GM10266 (cell line): Measurements from ENCODE around the gene RNF31.
"Not testable (repeated sequence)": the region's sequence is repeated elsewhere in the genome, so short reads cannot be mapped to it uniquely, and the experiment has no call there.

Experiments
- DNase-seq: peaks from one replicate; pipeline ENCODE4 v3.0.0; 2012; ENCODE audit errors: extremely low spot score
- TF ChIP-seq, protein P1 (sequence below): IDR thresholded peaks from 2 replicates; pipeline ENCODE4 v1.5.1; 2012; ENCODE audit warnings: mild to moderate bottlenecking, low read depth; ENCODE audit not compliant: control insufficient read depth, insufficient read depth; ENCODE audit errors: missing control alignments

RNF31 gene

DNA sequence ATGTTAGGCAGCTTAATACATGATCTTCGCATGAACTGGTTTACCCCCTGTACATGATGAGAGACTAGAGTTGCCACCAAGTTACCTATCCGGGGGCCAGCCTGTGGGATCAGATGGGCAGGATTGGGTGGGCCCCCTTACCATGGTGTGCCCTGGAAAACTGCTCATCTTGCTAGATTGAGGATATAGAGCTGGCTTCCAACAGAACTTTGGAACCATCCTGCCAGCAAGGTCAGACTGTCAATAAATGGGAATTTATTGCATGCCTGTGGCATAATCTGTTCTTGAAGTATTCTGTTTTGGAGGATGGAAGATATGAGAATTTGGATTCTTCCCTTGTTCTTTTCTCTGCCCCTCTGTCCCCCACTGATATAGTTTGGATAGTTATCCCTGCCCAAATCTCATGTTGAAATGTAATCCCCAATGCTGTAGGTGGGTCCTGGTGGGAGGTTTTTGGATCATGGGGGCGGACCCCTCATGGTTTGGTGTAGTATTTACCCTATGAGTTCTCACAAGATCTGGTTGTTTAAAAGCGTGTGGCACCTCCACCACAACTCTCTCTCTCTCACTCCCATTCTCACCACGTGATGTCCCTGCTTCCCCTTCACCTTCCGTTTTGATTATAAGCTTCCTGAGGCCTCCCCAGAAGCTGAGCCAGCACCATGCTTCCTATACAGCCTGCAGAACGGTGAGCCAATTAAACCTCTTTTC, 51.7 kb downstream of the RNF31 start:
- DNase-seq = no peak
- TF ChIP-seq, protein P1, sequence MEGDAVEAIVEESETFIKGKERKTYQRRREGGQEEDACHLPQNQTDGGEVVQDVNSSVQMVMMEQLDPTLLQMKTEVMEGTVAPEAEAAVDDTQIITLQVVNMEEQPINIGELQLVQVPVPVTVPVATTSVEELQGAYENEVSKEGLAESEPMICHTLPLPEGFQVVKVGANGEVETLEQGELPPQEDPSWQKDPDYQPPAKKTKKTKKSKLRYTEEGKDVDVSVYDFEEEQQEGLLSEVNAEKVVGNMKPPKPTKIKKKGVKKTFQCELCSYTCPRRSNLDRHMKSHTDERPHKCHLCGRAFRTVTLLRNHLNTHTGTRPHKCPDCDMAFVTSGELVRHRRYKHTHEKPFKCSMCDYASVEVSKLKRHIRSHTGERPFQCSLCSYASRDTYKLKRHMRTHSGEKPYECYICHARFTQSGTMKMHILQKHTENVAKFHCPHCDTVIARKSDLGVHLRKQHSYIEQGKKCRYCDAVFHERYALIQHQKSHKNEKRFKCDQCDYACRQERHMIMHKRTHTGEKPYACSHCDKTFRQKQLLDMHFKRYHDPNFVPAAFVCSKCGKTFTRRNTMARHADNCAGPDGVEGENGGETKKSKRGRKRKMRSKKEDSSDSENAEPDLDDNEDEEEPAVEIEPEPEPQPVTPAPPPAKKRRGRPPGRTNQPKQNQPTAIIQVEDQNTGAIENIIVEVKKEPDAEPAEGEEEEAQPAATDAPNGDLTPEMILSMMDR = no peak

DNA sequence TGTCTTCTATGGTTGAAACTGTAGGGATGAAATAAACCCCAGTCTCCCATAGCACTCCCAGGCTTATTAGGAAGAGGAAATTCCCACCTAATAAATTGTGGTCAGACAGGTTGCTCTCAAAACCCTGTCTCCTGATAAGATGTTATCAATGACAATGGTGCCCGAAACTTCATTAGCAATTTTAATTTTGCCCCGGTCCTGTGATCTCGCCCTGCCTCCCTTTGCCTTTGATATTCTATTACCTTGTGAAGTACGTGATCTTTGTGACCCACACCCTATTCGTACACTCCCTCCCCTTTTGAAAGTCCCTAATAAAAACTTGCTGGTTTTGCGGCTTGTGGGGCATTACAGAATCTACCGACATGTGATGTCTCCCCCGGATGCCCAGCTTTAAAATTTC, 55.2 kb downstream of the RNF31 start:
- DNase-seq = not testable (repeated sequence)

DNA sequence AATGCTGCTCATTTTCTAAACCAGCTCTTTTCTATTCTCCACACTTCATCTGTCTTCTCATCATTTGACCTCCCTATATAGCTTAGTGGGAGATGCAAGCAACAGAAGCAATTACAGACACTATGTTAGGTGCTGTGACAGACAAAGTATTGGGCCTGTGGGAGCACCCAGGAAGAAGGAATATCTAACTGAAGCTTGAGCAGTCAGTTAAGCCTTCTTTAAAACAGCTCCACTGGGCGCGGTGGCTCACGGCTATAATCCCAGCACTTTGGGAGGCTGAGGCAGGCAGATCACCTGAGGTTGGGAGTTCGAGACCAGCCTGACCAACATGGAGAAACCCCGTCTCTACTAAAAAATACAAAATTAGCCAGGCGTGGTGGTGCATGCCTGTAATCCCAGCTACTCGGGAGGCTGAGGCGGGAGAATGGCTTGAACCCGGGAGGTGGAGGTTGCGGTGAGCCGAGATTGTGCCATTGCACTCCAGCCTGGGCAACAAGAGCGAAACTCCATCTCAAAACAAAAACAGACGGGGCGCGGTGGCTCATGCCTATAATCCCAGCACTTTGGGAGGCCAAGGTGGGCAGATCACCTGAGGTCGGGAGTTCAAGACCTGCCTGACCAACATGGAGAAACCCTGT, 56.1 kb downstream of the RNF31 start:
- DNase-seq = not testable (repeated sequence)

DNA sequence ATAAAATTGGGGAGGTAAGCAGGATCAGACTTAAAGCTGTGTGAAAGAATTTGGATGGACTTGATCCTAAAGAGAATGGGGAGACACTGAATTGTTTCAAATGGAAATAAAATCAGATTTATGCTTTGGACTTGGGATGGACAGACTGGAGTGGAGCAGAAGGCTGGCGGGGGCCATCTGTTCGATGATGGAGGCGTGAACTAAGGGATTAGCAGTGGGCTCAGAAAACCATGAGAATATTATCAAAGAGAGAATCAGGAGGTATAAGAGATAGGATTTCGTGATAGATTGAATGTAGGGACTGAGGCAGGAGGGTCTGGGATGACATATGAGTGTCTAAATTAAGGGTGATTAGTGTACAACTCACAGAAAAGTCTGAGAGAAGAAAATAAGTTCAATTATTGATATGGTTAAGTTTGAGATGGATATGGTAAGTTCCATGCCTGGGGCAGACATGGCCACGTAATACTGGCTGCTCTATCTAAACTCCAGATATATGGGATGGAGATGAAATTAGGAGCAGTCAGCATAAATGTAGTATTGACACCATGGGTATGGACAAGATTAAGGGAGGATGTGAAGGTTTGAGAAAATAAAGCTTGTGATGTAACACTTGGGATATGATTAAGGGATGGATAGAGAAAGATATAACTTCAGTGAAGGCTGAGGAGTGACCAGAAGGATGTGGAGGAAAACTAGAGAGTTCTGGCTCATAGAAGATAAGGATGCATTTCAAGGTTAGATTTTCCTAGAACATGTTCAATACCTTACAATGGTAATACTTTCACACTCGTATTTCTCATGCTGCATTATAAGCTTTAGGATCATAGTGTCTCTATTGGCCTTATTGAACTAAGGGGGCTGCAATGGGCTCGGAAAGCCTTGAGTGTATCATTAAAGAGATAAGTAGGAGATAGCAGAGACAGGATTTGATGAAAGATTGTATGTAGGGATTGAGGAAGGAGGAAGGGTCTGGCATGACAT, 57.2 kb downstream of the RNF31 start:
- TF ChIP-seq, protein P1 = no peak
- no peak for DNase-seq

GRCh38 chr14:24206260-24207103, 59.2 kb downstream of the RNF31 start:
- TF ChIP-seq, protein P1 = no peak

GRCh38 chr14:24207104-24207551, 59.8 kb downstream of the RNF31 start:
- DNase-seq = no peak
- TF ChIP-seq, protein P1 = no peak

More at GRCh38 chr14:24206260-24207103, 59.2 kb downstream of the RNF31 start:
- no peak for DNase-seq

DNA sequence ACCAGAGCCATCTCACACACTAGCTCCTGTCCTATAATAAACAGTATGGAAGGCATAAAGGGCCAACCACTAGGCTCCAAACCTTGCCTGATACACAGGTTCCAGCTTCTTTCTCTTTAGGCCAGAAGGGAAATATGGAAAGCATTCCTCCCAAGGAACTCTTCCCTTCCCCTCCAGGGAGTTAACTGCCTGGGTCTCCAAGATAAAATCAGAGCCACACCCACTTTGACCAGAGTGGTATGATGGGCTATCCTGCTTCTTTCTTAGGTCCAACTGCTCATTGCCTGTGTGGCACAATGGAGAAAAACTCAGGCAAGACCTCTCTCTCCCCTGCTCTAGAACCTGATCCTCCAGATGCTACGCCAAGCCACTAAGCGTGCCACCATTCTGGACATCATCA, 60.3 kb downstream of the RNF31 start:
- TF ChIP-seq, protein P1 = no peak

More for the DNA sequence above, 60.3 kb downstream of the RNF31 start:
- no peak for DNase-seq
